NCI-H2029 (cell line): ENCODE results near the gene CD6.

Source experiments
- DNase-seq: peaks from one replicate; lab custom pipeline; 2025; lab: John Stamatoyannopoulos, UW

Gene CD6

GRCh38 chr11:61026121-61027031, 54.9 kb downstream of the CD6 start:
- peak; percentile 37 for DNase-seq

- DNase-seq: no peak
Measured at GRCh38 chr11:61027141-61027840, 55.8 kb downstream of the CD6 start.

DNA sequence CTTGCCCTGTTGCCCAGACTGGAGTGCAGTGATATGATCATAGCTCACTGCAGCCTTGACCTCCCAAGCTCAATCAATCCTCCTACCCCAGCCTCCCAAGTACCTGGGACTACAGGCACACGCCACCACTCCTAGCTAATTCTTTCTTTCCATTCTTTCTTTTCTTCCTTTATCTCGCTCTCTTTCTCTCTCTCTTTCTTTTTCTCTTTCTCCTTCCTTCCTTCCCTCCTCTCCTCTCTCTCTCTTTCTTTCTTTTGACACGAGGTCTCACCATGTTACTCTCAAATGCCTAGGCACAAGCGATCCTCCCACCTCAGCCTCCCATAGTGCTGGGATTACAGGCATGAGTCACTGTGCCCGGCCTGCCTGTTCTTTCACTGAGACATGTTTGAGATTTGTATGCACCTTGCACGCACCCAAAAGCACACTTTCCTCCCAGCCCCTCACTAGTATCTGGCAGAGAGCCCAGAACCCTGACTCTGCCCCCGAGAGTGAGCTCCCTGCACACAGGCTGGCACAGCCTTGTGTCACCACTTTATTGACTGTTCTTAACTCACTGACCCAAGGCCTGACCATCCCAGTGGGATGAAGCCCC, 56.8 kb downstream of the CD6 start:
- DNase-seq: no peak

DNA sequence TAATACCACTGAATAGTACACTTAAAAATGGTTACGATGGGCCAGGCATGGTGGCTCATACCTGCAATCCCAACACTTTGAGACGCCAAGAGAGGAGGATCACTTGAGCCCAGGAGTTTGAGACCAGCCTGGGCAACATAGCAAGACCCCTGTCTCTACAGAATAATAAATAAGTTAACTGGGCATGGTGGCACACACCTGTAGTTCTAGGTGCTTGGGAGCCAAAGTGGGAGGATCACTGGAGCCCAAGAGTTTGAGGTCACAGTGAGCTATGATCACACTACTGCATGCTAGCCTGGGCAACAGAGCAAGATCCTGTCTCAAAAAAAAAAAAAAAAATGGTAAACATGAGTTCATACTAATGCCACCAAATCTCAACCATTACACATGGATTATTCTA, 61.3 kb downstream of the CD6 start:
- no peak for DNase-seq

DNA sequence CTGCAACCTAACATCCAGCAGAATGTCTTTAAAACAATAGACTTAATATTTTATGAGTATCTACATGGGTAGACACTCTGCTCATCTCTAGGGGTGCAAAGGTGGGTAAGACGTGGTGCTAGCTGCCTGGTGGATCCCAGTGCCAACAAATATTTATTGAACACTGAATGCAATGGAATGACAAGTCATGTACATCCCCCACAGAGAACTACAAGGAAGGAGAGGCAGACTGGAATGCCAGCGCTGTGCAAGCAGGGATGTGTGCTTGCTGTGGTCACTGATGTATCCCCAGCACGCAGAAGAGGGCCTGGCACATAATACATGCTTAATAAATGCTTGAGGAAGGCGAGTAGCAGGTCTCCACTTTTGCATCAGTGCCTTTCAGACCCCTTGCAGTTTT, 61.9 kb downstream of the CD6 start:
- no peak for DNase-seq

GRCh38 chr11:61034111-61034510, 62.6 kb downstream of the CD6 start:
- DNase-seq: no peak

- no peak for DNase-seq
Measured at GRCh38 chr11:61034704-61035525, 63.4 kb downstream of the CD6 start.

DNA sequence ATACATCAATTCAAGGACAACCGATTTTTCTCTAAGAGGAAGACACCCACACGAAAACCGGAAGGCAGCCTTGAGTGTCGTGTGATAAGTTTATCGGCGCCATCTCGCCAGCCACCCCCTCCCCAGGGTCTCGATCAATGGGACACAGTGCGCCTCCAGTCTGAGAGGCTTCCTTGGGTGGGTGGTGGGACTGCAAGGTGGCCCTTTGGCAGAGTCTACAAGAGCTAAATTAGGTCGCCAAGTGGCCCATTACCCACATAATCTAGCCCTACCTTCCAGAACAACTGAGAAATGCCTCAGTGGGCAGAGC, 64.0 kb downstream of the CD6 start:
- DNase-seq: no peak

DNA sequence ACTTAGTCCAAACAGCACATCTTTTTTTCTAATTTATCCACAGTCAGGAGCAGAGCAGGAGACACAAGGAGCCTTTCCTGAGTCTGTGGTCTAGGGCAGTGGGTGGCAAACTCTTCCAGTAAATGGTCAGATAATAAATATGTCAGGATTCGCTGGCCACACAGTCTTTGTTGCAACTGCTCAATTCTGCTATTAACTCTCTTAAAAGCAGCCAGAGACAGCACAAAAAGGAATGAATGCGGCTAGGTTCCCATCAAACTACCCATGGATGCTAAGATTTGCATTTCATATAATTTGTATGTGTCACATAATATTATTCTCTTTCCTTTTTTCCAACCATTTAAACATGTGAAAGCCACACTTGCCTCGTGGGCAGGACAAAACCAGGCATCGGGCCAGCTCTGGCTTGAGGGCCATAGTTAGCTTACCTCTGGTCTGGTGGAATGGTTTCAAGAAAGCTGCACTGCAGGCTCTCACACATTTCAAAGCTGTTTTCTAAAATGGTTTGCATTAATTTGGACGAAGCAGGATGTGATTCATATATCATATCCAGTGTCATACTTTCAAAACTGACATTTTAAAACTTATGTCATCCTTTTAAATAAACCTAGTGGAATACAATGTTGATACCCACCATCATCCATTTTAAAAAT, 66.1 kb downstream of the CD6 start:
- peak; percentile 8 for DNase-seq

GRCh38 chr11:61039916-61040315, 68.4 kb downstream of the CD6 start:
- no peak for DNase-seq

- DNase-seq: peak; percentile 92
Measured at GRCh38 chr11:61041755-61042518, 70.5 kb downstream of the CD6 start.

DNA sequence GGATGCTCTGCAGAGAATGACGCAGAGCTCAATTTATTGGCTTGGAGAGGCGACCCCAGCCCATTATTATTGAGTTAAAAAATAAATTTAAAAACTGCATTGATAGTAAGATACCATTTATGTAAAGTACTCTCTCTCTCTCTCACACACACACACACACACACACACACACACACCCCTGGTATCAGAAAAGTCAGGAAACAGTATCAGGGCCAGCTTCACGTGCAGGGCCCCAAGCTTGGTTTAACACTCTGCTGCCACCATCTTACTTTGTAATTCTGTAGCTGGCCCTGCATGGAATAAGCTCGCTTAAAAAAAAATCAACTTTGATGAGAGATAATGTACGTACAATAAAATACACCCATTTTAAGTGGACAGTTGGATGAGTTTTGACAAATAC, 71.1 kb downstream of the CD6 start:
- peak; percentile 37 for DNase-seq

- DNase-seq: peak; percentile 68
Measured at GRCh38 chr11:61042961-61043540, 71.6 kb downstream of the CD6 start.

GRCh38 chr11:61045271-61045670, 73.8 kb downstream of the CD6 start:
- DNase-seq: no peak

GRCh38 chr11:61046833-61047232, 75.4 kb downstream of the CD6 start:
- no peak for DNase-seq

GRCh38 chr11:61048368-61049062, 77.0 kb downstream of the CD6 start:
- no peak for DNase-seq

GRCh38 chr11:61049063-61049377, 77.5 kb downstream of the CD6 start:
- DNase-seq: no peak

- no peak for DNase-seq
Measured at GRCh38 chr11:61049859-61050258, 78.4 kb downstream of the CD6 start.

- DNase-seq: no peak
Measured at GRCh38 chr11:61052182-61052972, 80.9 kb downstream of the CD6 start.
